RKO (cell line): ENCODE data around the gene MTMR3.

Experiments used
- DNase-seq: peaks from one replicate; pipeline ENCODE4 v3.0.0-alpha.2; 2016; ENCODE audit warnings: low spot score

Gene MTMR3

DNA sequence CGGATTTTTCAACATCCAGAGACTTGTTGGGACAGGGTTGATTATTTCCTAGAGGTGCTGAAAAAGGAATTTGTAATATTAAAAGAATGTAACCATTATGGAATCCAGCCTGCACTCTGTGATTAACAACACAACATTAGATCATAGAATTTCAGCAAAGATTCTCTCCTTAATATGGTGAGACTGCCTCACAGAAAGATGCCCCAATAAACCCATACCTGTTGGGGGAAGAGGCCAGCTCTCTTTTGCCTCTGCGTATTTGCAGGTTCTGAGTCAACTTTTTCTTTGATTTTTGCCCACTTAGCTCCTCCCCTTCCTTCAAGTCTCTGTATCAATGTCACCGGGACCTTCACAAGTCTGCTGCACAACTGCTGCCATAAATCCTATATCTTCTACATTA, 12.4 kb upstream of the MTMR3 start:
- DNase-seq = no peak

- DNase-seq = no peak
Measured at GRCh38 chr22:29871684-29872083, 11.3 kb upstream of the MTMR3 start.

- DNase-seq = no peak
Measured at GRCh38 chr22:29872144-29872893, 10.7 kb upstream of the MTMR3 start.

- no peak for DNase-seq
Measured at GRCh38 chr22:29872989-29873388, 10.0 kb upstream of the MTMR3 start.

DNA sequence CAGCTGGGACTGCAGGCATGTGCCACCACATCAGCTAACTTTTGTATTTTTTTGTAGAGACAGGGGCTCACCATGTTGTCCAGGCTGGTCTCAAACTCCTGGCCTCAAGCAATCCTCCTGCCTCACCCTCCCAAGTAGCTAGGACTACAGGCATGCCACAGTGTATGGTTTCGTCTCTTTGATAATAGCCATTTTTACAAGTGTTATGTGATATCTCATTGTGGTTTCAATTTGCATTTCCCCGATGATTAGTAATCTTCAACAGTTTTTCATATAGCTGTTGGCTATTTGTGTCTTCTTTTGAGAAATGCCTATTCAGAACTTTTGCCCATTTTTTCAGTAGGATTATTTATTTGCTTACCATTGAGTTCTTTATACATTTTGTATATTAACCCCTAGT, 9.0 kb upstream of the MTMR3 start:
- no peak for DNase-seq

- no peak for DNase-seq
Measured at GRCh38 chr22:29877620-29878019, 5.4 kb upstream of the MTMR3 start.

- DNase-seq = peak; percentile 26
Measured at GRCh38 chr22:29879753-29880152, 3.2 kb upstream of the MTMR3 start.

GRCh38 chr22:29882716-29883044, 294 bp upstream of the MTMR3 start:
- DNase-seq = no peak

GRCh38 chr22:29883775-29884097, 762 bp downstream of the MTMR3 start:
- peak; percentile 40 for DNase-seq

DNA sequence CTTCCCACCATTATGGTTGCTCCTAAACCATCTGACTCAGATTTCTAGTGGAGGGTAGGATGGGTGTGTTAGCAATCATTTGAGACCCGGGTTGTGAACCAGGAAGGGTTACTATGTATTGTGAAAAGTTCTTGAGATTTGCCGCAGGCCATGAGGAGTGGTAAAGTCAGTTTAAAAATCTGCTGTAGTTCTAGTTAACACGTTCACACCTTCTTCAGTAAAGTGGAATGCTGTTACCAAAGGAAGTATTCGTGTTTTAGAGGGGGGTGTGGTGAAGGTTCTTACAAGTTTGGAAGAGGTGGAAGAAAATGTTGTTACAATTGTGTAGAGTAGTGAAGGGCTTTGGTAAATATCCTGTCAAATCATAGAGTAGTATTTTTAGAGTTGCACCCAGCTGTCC, 2.6 kb downstream of the MTMR3 start:
- DNase-seq = no peak

DNA sequence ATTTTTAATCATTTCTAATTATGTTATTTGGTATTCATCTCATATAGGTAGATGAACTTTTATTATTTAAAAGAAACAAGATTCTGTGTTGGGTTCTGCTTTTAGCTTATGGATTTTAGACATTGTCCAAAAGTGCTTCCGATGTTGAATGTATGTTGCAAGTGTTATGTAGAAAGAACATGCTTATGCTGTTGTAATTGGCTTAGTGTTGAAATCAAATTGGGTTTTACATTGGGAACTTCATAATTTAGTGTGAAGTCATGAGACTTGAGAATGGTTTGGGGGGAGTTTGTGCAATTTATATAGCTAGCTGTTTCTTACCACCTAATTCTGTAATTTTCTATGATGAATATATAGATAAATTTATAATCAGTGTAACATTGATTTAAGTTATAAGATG, 3.6 kb downstream of the MTMR3 start:
- no peak for DNase-seq

DNA sequence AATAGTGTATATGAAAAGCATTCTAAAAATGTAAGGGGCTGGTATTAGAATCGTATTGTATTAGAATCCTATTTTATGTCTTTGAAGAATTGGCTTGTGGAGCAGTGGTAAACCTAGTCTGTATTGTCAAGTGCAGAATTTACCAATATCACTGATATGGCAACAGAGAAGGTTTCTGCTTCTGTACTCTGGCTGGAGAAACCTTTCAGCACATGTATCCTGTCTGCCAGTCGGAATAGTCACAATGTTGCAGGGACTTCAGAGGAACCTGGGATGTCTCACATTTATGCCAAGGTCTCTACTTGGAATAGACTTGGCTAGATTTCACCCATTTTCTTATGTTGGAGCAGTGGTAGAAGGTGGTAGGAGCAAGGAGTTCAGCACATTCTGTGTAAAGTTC, 4.4 kb downstream of the MTMR3 start:
- DNase-seq = no peak

- no peak for DNase-seq
Measured at GRCh38 chr22:29890760-29891159, 7.8 kb downstream of the MTMR3 start.

DNA sequence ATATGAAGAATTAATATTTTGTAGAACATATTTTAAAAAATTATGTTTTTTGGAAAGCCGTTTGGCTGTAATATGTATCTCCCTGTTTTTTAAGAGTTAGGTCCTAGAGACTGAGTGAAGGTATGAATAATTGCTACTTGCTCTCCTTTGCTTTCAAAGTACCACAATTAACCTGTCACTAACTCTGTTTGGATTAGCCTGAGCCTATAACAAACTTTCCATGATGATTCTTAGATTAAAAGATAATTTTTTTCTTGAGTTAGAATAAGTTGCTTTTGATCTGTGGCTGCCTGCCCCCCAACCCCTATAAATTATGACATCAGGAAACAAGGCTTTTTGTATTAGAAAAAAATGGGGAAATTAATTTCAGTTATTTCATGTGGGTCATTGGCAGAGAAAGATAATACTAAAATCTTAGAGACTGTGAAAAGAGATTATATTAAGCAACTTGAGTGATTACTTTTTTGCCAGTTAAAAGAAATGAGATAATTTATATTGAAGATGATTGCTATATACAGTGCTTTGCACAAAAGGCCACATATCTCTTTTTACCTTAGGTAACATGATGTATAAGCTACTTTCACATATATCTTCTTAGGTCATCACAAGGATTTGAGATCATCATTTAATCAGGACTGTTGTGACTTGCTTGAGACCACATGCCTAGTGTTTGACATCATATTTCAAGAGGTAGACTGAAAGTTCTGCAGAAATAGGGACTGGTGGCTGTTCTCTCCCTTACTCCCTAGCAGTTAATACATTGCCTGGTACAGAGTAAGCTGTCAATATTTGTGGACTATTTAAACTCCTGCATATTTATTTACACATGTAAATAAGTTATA, 9.6 kb downstream of the MTMR3 start:
- DNase-seq = no peak

- no peak for DNase-seq
Measured at GRCh38 chr22:29901354-29901753, 18.4 kb downstream of the MTMR3 start.

- no peak for DNase-seq
Measured at GRCh38 chr22:29903371-29903770, 20.4 kb downstream of the MTMR3 start.

DNA sequence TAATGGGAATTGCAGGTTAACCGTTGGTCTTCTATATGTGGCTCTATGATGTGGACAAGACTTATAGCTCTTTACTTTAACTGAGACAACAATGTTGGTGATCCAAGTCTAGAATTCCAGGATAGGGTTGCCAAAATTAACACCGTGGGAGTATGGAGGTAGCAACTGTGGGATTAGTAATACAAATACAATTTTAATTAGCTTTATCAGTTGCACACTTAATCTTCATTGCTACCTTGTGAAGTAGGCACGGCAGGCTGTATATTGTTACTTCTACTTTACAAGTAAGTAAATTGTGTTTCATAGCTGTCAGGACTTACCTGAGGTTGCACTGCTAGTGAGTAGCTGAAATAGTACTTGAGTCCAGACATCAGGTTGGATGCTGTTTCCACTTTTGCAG, 21.0 kb downstream of the MTMR3 start:
- no peak for DNase-seq

DNA sequence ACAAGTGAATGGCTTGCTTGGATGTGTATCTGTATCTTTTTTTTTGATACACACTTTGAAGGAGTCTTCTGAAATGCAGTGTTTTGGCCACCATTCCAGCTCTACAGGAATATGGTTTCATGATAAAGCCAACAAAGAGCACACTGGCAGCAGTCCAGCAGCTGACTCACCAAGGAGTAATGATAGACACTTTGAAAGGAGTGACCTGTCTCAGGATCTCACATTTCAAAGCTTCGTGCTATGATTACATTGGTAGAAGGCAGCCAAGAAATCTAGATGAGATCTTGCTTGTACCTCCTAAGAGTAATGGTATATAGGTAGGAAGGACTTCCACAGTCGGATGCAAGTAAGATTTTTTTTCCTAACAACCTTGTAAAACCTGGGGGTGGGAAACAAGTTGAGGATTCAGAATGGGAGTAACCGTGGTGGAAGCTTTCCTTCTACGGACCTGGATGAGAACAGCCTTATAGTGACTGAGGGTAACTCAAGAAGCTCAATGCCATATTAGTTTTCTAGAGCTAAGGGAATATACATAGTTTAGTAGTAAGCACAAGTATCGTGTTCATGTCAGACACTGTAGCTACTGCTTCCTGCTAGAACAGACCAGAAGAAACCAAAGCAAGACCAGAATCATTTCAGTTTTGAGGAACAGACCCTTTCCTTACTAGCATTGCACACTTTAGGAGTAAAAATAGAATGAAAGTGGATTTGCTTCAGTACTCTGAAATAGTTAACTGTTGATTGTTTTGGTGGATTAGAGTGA, 25.0 kb downstream of the MTMR3 start:
- peak; percentile 91 for DNase-seq

DNA sequence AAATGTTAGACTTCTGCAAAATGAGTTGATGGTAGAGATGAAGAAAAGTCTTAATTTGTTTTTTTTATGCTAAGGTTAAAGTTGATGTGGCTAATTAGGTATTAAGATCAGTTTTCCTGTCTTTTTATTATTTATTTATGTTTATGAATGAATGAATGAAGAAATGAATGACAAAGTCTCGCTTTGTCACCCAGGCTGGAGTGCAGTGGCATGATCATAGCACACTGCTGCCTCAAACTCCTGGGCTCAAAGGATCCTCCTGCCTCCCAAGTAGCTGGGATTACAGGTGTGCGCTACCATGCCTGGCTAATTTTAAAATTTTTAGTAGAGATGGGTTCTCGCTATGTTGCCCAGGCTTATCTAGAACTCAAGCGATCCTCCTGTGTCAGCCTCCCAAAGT, 29.2 kb downstream of the MTMR3 start:
- no peak for DNase-seq

GRCh38 chr22:29912605-29913398, 29.8 kb downstream of the MTMR3 start:
- DNase-seq = no peak

- peak; percentile 84 for DNase-seq
Measured at GRCh38 chr22:29914165-29914564, 31.2 kb downstream of the MTMR3 start.

DNA sequence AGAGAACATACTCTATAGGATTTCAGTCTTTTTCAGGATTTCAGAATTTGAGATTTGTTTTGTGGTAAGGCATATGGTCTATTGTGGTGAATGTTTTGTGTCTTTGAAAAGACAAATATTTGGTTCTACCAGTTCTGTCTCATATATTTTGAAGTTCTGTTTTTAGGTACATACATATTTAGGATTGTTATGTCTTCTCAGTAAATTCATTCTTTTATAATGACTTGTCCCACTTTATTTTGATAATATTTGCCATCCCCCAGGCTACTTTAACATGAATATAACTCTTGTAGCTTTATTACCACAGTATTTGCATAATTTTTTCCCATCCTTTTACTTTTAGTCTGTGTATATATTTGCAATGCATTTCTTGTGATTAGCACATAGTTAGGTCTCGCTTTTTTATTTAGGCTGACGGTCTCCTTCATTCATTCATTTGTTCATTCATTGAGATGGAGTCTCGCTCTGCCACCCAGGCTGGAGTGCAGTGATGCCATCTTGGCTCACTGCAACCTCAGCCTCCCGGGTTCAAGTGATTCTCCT, 32.1 kb downstream of the MTMR3 start:
- DNase-seq = no peak
